GM12891 (cell line): ENCODE measurements around the gene C17orf107.

Experiments used
- DNase-seq: peaks from one replicate; pipeline ENCODE4 v3.0.0; 2011; ENCODE audit warnings: low spot score; ENCODE audit not compliant: insufficient read length
- FAIRE-seq: peaks from 2 replicates; lab custom pipeline; 2011; peaks lifted over from hg19 to GRCh38; lab: Jason Lieb, UNC
- PAX5 ChIP-seq: IDR thresholded peaks from 2 replicates; pipeline ENCODE4 v1.6.1; 2011; ENCODE audit warnings: low read length, moderate library complexity, mild to moderate bottlenecking; ENCODE audit not compliant: insufficient read depth, severe bottlenecking
- POLR2A ChIP-seq: IDR thresholded peaks from 2 replicates; pipeline ENCODE4 v1.6.1; 2011; ENCODE audit warnings: low read depth, low read length, control low read depth
- POLR2AphosphoS5 ChIP-seq: IDR thresholded peaks from 2 replicates; pipeline ENCODE4 v1.6.1; 2011; ENCODE audit warnings: low read depth, low read length, control low read depth
- POU2F2 ChIP-seq: IDR thresholded peaks from 2 replicates; pipeline ENCODE4 v1.6.1; 2011; ENCODE audit warnings: low read depth, mild to moderate bottlenecking, control low read depth, low read length, moderate library complexity
- SPI1 ChIP-seq: IDR thresholded peaks from 2 replicates; pipeline ENCODE4 v1.6.1; 2011; ENCODE audit warnings: low read depth, low read length, control low read depth
- TAF1 ChIP-seq: IDR thresholded peaks from 2 replicates; pipeline ENCODE4 v1.6.1; 2011; ENCODE audit warnings: low read depth, low read length, control low read depth

Gene C17orf107

DNA sequence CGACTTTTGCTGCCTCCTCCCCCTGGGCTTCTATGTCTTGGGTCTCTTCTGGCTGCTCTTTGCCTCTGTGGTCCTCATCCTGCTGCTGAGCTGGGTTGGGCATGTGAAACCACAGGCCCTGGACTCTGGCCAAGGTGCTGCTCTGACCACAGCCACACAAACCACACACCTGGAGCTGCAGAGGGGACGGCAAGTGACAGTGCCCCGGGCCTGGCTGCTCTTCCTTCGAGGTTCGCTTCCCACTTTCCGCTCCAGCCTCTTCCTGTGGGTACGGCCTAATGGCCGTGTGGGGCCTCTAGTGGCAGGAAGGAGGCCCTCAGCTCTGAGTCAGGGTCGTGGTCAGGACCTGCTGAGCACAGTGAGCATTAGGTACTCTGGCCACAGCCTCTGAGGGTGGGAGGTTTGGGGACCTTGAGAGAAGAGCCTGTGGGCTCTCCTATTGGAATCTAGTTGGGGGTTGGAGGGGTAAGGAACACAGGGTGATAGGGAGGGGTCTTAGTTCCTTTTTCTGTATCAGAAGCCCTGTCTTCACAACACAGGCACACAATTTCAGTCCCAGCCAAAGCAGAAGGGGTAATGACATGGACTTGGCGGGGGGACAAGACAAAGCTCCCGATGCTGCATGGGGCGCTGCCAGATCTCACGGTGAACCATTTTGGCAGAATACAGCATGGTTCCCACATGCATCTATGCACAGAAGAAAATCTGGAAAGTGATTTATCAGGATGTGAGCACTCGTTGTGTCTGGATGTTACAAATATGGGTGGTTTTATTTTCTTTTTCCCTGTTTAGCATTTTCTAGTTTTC is 35.0 kb downstream of the C17orf107 start:
- FAIRE-seq (peak; percentile 61), DNase-seq (no peak)
- no peak for TF ChIP-seq SPI1
- peak; percentile 60 for TF ChIP-seq POLR2A
- 0 out of 2 replicates have a peak, but pooled peaks have one; percentile 21 for TF ChIP-seq POLR2AphosphoS5

DNA sequence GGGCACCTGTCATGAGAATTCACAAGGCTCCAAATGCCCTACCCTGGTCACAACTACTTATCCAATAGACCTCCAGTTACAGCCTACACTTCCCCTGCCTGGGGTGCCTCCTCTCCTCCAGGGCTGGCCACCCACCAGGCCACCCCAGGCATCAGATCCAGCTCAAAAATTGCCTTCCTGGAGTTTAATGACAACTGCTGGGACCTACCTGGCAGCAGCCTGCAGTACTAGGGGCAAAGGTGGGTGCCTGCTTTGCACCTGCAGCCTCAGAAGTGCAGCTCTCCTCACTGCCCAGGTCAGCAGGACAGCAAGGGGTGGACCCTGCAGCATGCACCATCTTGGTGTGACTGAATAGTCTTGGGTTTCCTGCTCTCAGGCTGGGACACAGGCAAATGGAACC is 36.3 kb downstream of the C17orf107 start:
- no peak for TF ChIP-seq POU2F2
- TF ChIP-seq POLR2AphosphoS5, result no peak
- no peak for TF ChIP-seq POLR2A
- no peak for TF ChIP-seq TAF1
- TF ChIP-seq SPI1, result no peak
- TF ChIP-seq PAX5, result no peak
- no peak for DNase-seq
- no peak for FAIRE-seq

DNA sequence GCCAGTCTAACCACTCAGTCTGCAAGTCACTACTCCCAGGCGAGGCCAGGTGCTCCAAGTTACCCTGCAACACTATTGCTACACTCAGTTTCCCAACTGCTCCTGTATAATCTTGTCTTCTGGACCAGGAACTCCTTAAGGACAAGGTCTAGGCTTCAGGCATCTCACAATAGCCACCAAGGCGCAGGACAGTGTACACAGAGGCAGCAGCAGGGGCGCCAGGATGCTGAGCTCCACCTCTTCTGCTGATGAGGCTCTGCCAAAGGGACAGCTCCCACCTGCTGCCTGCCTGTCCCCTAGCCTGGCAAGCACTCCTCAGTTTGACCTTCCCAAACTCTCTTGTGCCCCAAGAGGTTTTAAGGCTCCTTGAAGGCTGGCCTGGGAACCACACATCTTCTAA is 37.1 kb downstream of the C17orf107 start:
- TF ChIP-seq TAF1, result no peak
- no peak for TF ChIP-seq PAX5
- TF ChIP-seq POLR2A, result no peak
- TF ChIP-seq SPI1, result no peak
- TF ChIP-seq POLR2AphosphoS5, result no peak
- TF ChIP-seq POU2F2, result no peak
- FAIRE-seq, result no peak

DNA sequence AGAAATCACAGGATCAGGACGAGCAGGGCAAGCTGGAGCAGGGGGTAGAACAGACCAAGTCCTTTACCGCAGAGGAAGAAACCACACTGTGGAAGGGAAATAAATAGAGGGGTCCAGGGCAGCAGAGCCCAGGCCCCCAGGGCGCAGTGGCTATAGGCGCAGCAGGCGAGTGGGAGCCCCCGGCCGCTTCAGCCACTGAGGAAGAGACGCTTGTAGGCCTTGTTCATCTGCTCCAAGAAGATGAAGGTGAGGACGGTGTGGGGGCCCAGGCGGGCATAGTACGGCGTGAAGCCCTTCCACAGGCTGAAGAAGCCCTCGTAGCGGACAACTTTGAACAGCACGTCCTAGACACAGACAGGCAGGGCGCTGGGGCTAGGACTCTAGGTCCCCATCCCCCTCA is 38.2 kb downstream of the C17orf107 start:
- no peak for FAIRE-seq
- TF ChIP-seq POLR2AphosphoS5 (no peak), PAX5 (no peak), POU2F2 (no peak), SPI1 (no peak), TAF1 (no peak), POLR2A (no peak)
- no peak for DNase-seq

More for the DNA sequence above, 37.1 kb downstream of the C17orf107 start:
- no peak for DNase-seq

DNA sequence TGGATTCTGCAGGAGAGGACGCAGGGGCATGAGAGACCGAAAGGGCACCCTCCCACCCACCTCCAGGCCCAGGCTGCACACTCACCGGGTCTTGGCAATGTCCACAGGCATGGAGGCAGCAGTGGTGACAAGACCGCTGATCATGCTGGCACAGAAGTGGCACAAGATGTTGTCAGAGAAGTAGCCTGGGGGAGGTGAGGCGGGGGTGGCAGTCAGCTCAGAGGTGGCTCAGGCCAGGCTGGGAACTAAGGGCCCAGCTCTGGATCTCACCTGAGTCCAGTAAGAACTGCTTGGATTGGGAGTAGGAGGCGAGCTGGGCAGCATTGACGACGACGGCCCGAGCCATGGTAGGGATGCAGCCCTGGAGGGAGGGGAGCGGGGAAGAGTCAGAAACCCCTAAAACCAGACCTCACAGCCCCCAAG is 38.7 kb downstream of the C17orf107 start:
- no peak for FAIRE-seq
- DNase-seq, result no peak
- no peak for TF ChIP-seq PAX5
- TF ChIP-seq SPI1, result no peak
- no peak for TF ChIP-seq POLR2AphosphoS5
- no peak for TF ChIP-seq TAF1
- no peak for TF ChIP-seq POU2F2
- no peak for TF ChIP-seq POLR2A

GRCh38 chr17:4938688-4939545 is 39.6 kb downstream of the C17orf107 start:
- FAIRE-seq (peak; percentile 75), DNase-seq (no peak)
- no peak for TF ChIP-seq POU2F2
- no peak for TF ChIP-seq POLR2AphosphoS5
- no peak for TF ChIP-seq PAX5
- TF ChIP-seq POLR2A, result no peak

DNA sequence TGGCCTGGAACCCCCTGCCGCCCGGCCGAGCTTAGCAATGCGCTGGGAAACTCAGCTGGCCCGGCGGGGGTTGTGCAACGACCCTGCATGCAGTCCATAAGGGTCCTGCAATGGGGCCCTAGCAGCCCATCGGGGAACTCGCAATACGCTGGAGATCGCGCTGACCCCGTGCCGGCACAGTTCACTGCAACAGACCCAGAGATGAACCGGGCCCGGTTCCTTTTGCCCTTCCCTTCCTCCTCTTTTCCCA is 40.1 kb downstream of the C17orf107 start:
- FAIRE-seq, result no peak
- no peak for DNase-seq
- TF ChIP-seq PAX5 (no peak), POLR2A (no peak), SPI1 (no peak), POU2F2 (no peak), POLR2AphosphoS5 (no peak), TAF1 (no peak)

GRCh38 chr17:4939796-4940554 is 40.6 kb downstream of the C17orf107 start, which contains the start of the genes RNF167 and SLC25A11:
Gene RNF167, plus strand, starts transcription at chr17:4940268. Its CDS starts 642 bp downstream, at chr17:4940910.
Gene SLC25A11, minus strand, starts transcription at chr17:4940046. Its CDS starts 136 bp downstream, at chr17:4939910.
- peak; percentile 87 for TF ChIP-seq TAF1
- no peak for TF ChIP-seq SPI1
- TF ChIP-seq POLR2A, result peak; percentile 80
- TF ChIP-seq POLR2AphosphoS5, result peak; percentile 64; the same call in 1 of the 2 replicates
- TF ChIP-seq PAX5, result no peak
- no peak for TF ChIP-seq POU2F2
- FAIRE-seq (peak; percentile 100), DNase-seq (peak; percentile 92)

- DNase-seq, result no peak
- TF ChIP-seq POLR2AphosphoS5 (no peak; the same call in 1 of the 2 replicates), TAF1 (no peak), SPI1 (no peak)
- peak; percentile 76 for FAIRE-seq
Measured at GRCh38 chr17:4940555-4941318, 41.4 kb downstream of the C17orf107 start.
